HG02884 (cell line): Measurements from ENCODE around the gene AMH.

Source experiments
- ATAC-seq: cut with Tn5 transposase; IDR thresholded peaks from one replicate; pipeline ENCODE4 v1.9.1; 2021; ENCODE audit warnings: mild to moderate bottlenecking, moderate library complexity; ENCODE audit not compliant: unreplicated experiment

AMH gene

DNA sequence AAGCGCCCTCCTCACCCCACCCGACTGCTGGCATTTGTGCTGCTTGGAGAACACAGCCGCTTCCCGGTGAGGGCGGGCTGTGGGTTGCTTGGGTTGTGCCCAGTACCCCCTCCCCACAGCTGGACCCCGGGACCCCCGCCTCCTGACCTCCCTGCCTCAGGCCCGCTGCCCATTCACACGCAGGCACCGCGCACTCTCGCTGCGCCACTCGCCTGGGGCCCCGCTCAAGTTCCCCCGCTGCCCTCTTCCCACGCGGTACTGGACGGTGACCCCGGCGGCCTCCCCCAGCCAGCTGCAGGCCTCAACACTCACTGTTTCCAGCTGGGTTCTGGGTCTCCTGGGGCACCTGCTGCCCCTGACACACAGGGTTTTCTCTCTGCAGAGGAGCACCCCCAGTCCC lies 29.4 kb upstream of the AMH start:
- ATAC-seq = no peak

DNA sequence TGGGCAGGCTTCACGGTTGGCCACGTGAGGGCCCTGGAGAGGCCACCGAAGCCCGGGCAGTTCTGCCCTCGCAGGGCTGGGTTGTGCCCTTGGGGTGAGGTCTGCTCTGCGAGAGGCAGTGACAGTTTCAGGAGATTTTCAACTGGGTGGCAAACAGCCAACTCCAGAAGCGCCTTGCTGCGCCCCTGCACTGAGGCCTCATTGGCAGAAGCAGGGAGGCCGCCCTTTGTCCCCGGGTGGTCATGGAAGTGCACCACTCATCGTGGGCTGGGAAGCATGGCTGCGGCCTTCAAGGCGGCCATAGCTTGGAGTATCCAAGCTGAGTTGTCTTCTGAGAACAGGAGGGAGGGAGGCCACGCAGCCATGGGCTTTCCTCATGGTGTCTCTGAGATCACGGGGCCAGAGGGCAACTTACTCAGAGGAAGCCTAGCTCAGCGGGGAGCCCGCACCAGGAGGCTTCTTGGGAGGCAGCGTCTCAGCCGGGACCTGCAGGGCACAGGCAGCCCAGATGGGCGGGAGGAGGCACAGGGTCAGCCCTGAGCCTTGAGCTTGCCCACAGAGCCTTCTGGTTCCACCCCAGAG lies 27.8 kb upstream of the AMH start:
- no peak for ATAC-seq

DNA sequence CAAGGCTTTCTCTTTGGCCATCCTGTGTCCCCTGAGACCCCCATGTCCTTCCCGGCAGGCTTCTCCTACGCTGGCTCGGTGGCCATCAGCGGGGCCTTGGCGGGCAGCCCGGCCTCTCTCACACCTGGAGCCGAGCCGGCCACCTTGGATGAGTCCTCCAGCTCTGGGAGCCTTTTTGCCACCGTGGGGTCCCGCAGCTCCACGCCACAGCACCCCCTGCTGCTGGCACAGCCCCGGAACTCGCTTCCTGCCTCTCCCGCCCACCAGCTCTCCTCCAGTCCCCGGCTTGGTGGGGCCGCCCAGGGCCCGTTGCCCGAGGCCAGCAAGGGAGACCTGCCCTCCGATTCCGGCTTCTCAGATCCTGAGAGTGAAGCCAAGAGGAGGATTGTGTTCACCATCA lies 27.2 kb upstream of the AMH start:
- no peak for ATAC-seq

DNA sequence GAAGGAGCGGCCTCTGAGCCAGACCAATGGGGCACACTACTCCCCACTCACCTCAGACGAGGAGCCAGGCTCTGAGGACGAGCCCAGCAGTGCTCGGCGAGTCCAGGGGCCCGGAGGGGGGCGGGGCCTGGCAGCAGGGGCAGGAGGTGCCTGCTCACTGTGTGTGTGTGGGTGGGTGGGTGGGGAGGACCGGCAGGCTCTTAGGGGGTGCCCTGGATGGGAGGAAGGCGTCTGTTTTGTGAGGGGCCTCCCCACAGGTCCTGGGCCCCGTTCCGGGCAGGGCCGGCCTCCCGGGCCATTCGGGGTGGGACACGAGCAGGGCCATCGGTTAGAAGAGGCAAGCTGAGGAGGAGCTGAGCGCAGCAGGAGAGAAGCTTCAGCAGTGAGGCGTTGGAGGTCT lies 25.7 kb upstream of the AMH start:
- ATAC-seq = no peak

DNA sequence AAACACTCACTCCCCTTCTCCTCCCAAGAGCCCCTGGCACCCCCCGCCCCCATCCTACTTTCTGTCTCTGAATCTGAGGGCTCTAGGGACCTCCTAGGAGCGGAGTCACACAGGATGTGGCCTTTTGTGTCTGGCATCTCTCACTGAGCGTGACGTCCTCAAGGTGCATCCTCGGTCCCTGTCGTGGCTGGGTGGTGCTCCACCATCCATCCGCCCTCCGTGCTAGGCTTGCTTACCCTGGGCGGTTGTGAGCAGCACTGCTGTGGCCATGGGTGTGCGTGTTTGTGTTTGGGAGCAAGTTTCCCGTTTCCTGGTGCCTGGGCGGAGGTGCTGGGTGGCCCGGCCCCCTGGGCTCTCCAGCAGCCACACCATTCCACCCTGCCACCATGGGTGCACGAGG lies 25.2 kb upstream of the AMH start:
- no peak for ATAC-seq

DNA sequence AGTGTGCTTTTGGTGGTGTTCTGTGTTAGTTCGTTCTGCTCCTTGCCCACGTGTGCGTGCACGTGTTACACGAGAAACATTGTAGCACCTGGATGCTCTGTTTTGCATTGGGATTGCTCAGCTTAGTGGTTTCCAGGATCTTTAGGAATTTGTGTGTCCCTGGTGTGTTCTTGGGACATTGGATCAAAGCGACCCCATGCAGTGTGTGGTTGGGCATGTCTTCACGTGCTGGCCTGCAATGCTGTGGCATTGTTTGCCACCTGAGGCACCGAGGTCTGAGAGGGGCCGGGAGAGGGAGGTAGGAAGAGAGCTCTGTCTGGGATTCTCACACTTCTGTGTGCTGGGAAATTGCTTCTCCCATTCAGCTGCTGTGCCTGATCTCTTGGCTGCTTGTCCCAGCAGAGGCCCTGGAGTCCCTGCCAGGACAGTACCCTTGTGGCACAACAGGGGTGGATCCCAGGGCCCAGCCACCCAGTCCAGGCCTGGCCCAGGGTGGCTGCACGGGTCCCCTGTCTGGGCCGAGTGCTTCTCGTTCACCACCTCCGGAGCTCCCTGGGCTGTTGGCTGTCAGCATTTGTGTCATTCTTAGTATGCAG lies 24.3 kb upstream of the AMH start:
- ATAC-seq = no peak

DNA sequence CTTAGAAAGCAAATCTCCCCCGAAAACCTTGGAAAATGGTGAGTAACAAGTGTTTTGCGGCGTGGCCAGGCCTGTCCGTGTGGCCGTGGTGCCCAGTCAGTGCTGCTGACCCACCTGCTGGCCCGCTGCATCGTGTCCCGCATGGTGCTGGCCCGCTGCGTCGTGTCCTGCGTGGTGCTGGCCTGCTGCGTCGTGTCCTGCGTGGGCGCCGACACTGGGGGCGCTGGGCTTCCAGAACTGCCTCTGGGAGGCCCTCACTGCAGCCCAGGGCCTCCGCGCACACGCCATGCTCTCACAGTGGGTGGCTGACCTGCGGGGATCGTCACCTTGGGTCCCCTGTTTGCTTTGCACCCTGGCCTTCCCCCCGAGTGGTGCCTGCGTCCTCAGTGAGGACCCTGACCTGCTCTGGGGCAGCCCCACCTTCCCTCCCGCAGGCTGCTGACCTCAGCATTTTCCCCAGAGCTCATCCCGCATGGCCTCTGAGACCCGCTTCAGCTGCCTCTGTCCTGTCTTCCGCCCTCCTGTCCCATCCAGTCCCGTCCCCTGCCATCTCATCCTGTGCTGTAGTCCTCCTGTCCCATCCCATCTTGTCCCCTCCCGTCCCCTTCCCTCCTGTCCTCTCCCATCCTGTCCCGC lies 23.6 kb upstream of the AMH start:
- ATAC-seq = no peak

DNA sequence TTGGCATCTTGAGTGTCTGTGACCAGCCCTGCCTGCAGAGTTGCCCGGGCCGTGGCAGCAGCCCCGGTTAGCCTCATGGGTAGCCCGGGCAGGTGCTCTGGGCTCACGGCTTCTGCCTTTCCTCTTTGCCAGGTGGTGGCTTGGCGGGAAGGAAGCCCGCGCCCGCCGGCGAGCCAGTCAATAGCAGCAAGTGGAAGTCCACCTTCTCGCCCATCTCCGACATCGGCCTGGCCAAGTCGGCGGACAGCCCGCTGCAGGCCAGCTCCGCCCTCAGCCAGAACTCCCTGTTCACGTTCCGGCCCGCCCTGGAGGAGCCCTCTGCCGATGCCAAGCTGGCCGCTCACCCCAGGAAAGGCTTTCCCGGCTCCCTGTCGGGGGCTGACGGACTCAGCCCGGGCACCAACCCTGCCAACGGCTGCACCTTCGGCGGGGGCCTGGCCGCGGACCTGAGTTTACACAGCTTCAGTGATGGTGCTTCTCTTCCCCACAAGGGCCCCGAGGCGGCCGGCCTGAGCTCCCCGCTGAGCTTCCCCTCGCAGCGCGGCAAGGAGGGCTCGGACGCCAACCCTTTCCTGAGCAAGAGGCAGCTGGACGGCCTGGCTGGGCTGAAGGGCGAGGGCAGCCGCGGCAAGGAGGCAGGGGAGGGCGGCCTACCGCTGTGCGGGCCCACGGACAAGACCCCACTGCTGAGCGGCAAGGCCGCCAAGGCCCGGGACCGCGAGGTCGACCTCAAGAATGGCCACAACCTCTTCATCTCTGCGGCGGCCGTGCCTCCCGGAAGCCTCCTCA lies 22.9 kb upstream of the AMH start:
- ATAC-seq = no peak

DNA sequence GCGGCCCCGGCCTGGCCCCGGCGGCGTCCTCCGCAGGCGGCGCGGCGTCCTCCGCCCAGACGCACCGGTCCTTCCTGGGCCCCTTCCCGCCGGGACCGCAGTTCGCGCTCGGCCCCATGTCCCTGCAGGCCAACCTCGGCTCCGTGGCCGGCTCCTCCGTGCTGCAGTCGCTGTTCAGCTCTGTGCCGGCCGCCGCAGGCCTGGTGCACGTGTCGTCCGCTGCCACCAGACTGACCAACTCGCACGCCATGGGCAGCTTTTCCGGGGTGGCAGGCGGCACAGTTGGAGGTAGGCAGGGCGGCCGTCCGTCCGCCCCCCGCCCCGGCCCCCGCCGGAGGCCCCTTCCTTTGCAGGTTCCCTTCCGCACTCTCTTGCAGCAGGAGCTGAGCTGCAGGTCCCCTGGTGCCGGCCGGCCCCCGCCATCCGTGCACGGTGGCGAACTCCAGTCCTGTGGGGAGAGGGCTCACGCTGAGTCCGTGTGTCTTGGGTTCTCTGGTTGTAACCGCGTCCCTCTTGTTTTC lies 22.2 kb upstream of the AMH start:
- ATAC-seq = no peak

DNA sequence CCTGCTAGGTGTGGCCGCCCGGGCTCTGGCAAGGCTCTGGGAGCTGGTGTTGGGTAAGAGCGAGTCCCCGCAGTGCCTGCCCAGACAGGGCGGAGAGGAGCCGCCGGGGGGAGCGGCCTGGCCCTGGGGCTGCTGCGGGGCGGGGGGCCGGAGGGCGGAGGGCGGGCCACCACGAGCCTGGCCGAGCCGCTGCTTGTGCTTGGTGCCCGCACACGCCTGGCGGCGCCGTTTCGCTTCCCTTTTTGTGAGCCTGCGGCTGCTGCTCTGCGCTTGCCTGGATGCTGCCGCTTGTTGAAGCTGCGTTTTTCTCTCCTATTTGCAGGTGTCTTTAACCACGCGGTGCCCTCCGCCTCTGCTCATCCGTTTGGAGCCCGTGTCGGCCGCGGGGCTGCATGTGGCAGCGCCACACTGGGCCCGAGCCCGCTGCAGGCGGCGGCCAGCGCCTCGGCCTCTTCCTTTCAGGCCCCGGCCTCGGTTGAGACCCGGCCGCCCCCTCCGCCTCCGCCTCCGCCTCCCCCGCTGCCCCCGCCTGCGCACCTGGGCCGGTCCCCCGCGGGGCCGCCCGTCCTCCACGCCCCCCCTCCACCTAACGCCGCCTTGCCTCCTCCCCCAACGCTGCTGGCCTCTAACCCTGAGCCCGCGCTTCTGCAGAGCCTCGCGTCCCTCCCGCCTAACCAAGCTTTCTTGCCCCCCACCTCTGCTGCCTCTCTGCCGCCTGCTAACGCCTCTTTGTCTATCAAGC lies 21.5 kb upstream of the AMH start:
- no peak for ATAC-seq

DNA sequence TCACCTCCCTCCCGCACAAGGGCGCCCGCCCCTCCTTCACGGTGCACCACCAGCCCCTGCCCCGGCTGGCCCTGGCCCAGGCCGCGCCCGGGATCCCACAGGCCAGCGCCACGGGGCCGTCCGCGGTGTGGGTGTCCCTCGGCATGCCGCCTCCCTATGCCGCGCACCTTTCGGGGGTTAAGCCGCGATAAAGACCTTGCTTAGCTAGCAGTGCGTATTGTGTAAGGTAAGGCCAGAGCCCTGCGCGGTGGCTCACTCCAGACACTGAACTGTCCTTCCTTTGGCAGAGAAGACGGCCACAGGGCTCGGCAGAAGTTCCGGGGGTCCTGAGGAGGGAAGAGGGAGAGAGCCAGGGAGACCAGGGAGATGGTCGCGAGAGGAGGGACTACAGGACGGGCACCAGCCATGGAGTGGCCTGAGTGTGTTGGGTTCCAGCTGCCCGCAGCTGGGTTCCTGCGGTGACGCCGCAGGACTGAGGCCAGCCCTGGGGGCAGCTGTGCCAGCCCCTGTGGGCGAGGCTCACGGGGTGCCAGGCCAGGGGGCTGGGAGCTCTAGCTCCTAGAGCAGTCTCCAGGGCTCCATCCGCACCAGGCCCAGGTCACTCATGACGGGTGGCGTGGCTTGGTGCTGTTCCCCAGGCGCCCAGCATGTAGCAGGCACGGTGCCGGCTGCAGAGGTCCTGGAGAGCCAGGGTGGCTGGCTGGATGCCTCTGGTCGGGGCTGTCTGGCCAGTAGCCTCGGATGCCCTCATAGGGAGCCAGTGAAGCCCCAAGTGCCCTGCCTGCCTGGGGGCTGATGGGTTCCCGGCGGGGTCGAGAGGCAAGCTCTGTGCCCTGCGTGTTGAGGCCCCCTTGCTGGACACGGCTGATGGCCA lies 20.7 kb upstream of the AMH start:
- ATAC-seq = no peak

DNA sequence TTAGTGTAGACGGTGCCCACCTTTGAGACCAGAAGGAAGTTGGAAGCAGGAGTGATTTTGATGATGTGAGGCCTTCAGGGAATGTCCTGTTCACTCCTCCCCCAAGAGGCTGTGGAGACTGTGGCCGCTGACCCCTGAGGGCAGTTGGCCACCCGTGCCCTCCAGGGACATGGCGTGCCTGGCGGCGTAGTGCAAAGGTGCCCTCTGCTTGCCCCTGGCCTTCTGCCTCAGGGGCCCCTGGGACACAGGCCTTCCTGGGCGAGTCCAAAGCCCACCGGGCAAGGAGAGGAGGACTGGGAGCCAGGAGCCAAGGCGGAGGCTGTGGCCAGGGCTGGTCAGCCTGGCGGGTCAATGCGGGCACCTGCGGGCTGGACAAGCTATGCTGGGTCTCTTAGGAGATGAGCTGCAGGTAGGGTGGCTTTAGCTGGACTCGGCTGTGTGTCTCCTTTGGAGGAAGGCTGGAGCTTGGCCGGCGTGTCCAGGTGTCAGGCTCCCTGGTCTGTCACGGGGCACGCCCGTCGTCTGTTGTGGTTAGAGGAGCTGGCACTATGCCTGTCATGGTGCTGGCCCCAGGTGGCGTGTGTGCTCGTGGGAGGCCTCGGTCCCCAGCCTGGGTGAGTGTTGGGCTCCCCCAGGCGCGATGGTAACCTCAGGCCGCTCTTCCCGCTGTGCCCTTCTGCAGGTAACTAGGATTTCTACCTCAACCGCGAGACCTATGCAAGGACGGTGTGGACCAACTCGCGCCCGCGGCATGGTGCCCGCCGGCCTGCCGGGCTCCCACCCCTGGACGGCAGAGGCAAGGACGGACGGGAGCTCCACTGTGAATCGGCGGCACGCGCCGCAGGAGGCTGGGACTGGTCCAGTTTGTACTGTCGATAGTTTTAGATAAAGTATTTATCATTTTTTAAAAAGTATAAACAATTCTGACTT lies 19.8 kb upstream of the AMH start:
- no peak for ATAC-seq

DNA sequence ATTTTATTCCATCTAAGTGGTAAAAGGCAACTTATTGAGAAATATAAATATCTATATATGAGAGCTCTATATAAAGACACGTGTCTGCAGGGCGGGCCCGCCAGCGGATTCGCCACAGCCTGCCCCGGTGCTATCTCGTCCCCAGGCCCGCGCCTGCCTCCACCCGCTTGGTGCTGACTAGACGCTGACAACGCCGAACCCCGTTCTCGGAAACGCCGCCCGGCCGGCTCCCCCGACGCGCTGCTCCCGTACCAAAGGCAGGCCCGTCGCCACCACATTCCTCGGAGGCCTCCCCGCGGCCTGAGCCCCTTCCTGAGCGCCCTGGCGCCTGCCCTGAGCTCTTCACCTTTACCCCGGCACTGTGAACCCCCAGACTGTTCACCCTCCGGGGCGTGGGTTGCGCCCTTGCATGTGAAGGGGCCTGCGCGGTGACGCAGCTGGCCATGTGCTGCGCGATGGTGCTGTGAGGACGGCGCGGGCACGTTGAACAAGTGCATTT lies 19.0 kb upstream of the AMH start:
- ATAC-seq = no peak

DNA sequence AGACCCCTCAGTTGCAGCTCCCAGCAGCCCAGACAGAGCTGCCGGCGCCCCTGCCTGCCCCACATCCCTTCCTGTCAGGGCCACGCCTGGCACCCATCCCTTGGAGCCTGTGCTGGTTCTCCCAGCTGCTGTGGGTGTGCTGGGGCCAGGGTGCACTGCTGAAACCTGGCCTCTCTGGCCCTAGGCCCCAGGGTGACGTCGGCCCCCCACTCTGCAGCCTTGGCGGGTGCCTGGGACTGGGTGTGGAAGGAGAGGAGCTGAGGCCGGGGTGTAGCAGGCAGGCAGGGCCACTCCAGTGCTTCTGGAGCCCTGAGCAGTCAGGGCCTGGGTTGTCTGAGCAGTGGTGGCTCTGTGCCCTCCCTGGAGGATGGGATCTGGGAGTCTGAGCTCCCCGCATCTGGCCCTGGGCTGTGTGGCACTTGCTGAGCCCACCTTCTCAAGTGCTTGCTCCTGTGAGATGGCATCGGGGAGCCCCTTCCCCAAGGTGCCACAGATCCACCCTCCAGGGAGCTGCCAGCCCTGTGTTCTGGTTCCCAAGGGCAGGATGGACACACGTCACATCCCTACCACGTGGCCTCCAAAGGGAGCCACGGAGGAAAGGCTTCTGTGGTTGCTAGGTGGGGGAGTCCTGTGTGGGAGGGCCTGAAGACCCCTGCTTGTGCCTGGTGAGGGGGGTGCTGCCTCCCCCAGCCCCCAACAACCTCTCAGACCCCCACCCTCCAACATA lies 18.2 kb upstream of the AMH start:
- ATAC-seq = no peak

DNA sequence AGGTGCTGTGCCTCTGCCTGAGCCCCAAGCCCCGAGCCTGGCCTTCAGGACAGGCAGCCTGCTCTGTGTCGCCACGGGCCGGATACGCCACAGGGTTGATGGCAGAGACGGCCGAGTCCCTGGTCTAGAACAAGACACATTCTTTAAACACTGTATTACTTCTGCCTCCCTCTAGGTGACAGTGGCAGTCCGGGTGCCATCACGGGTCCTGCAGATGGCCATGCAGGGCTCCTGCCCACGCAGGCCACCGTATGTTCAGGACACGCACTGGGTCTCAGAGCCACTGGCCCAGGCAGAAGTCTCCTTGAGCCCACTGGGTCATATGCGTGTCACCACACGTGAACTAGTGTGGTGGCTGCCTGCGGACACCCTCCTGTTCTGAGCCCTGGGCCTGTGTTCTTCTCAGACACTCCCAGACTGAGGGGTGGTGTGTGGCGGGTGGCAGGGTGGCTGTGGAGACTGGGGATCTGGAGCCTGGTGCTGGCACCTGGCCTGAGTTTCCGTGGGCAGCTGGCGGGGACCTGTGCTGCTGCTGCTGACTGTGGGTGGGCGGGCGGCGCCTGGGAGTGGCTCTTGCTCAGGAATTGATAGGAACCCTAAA lies 17.4 kb upstream of the AMH start:
- no peak for ATAC-seq

DNA sequence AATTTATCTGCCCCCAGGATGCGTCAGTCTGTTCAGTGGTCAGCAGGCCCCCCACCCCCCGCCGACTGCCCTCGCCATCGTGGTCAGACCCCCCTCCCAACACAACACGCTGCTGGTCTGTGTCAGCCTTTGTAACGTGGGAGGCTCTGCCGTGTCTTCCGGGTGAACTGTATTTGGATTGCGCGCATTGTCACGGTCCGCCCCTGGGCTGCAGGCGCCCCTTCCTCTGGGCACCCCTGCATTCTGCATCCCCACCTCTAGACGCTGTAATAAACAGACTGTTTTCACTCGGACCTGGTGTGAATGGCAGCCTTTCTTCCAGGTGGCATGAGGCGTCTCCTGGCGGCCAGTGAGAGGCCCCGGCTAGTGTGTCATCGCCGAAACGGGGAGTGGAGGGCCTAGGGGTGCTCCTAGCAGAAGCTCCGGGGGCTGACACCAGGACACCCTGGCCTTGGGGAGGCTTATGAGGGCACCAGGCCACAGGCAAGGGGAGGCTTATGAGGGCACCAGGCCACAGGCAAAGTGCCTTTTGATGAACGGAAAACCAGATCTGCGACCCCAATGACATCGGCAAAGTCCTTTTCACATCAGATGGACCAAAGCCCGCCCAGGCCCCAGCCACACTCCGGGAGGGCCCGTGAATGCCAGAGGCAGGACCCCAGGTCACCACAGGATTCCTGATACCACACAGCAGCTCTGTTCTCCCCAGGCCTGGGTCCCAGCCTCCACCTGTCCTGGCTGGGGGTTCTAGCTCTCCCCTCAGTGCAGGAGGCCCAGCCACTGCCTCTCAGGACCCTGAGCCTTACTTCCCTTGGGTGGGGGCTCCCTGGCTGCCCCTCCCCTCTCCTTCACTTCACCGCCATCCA lies 16.6 kb upstream of the AMH start:
- no peak for ATAC-seq
